ENCODE data around the gene C16orf82. TPM values are rescaled to one million over a fixed set of nuclear protein-coding genes. Genes with fewer than 3 reads are reported as not detected.

Gene C16orf82
- total and polyA plus RNA-seq, 9 of the 15 experiments (the other 6 are each of a cell fraction or from before 2014, with no cell fraction given) = not detected

- TF ChIP-seq SMARCA5 (IDR thresholded peaks at IDR 0.05) (no peak), KDM4B (IDR thresholded peaks at IDR 0.05; ENCODE audit: borderline replicate concordance in 2 of 2, low read depth in 1 of 2) (no peak), AFF4 (CRISPR knock-in tag; IDR thresholded peaks at IDR 0.05) (no peak), NONO (IDR thresholded peaks at IDR 0.05; ENCODE audit: low read depth in 2 of 2, low read length in 1 of 2) (no peak), HOXB6 (CRISPR knock-in tag; IDR thresholded peaks at IDR 0.05; ENCODE audit: borderline replicate concordance) (no peak), SNAPC5 (CRISPR knock-in tag; IDR thresholded peaks at IDR 0.05) (no peak), ZBTB7A (IDR thresholded peaks at IDR 0.05; ENCODE audit: borderline replicate concordance, control insufficient read depth, low read depth, low read length) (peak; percentile 85; the same call in 1 of the 2 replicates), CREB5 (CRISPR knock-in tag; IDR thresholded peaks at IDR 0.05) (no peak), NFYB (IDR thresholded peaks at IDR 0.05; ENCODE audit: extremely low read depth, insufficient read length) (peak; percentile 94), ZNF253 (CRISPR knock-in tag; conservative IDR thresholded peaks at IDR 0.05) (no peak), SREBF1 (IDR thresholded peaks at IDR 0.05; ENCODE audit: borderline replicate concordance, low read depth, low read length) (0 out of 2 replicates have a peak, but pooled peaks have one; percentile 74), NKRF (IDR thresholded peaks at IDR 0.05; ENCODE audit: borderline replicate concordance) (no peak), RFX7 (CRISPR knock-in tag; IDR thresholded peaks at IDR 0.05) (no peak), MAX (CRISPR knock-in tag; IDR thresholded peaks at IDR 0.05) (no peak), ZKSCAN8 (CRISPR knock-in tag; IDR thresholded peaks at IDR 0.05) (no peak), PHB2 (IDR thresholded peaks at IDR 0.05; ENCODE audit: low read depth) (no peak)
Observed at GRCh38 chr16:27107185-27107592, 40.5 kb downstream of the C16orf82 start (continued).
